ENCODE measurements around the gene MLN. TPM values are rescaled to one million over a fixed set of nuclear protein-coding genes. Genes with fewer than 3 reads are reported as not detected.

MLN gene
- total RNA-seq, 1 experiment from 2014 or later: not detected

GRCh38 chr6:33845031-33845745 is 41.4 kb upstream of the MLN start:
- Histone ChIP-seq H3K4ac (ENCODE audit: low read depth, low read length) (no peak overlapping the region), H3K4me2 (ENCODE audit: insufficient read depth, insufficient read length, low read length) (no peak overlapping the region), H3K9ac (ENCODE audit: extremely low read depth, insufficient read length, low read length) (no peak overlapping the region), H2BK15ac (ENCODE audit: low read depth, low read length) (no peak overlapping the region), H3K23ac (ENCODE audit: insufficient read length, low read depth, low read length) (no peak overlapping the region), H3K27me3 (ENCODE audit: insufficient read depth, low read length) (no peaks in the 10 kb centered on the region), H2AK5ac (ENCODE audit: insufficient read length, low read length) (no peak overlapping the region), H3K79me2 (ENCODE audit: insufficient read depth, low read length) (no peaks in the 10 kb centered on the region), H3K56ac (ENCODE audit: insufficient read length, low read depth, low read length) (no peak overlapping the region), H3K27ac (ENCODE audit: insufficient read length, low read depth, low read length) (no peak overlapping the region), H2BK5ac (ENCODE audit: insufficient read length, low read length) (no peak overlapping the region), H3T11ph (ENCODE audit: low read length) (no peak overlapping the region), H3K14ac (ENCODE audit: insufficient read depth, low read length) (no peak overlapping the region), H4K5ac (ENCODE audit: insufficient read length, low read depth, low read length) (no peak overlapping the region), H3K9me3 (ENCODE audit: control insufficient read depth, low read depth, low read length) (no peaks in the 10 kb centered on the region), H4K91ac (ENCODE audit: insufficient read length, low read depth, low read length) (no peak overlapping the region), H4K8ac (replicated peaks; ENCODE audit: insufficient read length, low read depth, low read length) (no peak overlapping the region), H3K4me1 (ENCODE audit: insufficient read depth, low read length) (no peaks in the 10 kb centered on the region), H4K20me1 (ENCODE audit: control insufficient read depth, insufficient read depth, insufficient read length) (no peaks in the 10 kb centered on the region), H3K79me1 (ENCODE audit: insufficient read depth, low read depth, low read length, poor library complexity, severe bottlenecking) (no peaks in the 10 kb centered on the region), H2BK120ac (ENCODE audit: low read depth, low read length, poor library complexity, severe bottlenecking) (no peak overlapping the region), H3K18ac (ENCODE audit: insufficient read length, low read depth, low read length) (no peak overlapping the region), H2BK12ac (ENCODE audit: insufficient read length, low read depth, low read length) (no peak overlapping the region), H3K23me2 (ENCODE audit: insufficient read length, low read depth, low read length, poor library complexity, severe bottlenecking) (no peaks in the 10 kb centered on the region), H2AFZ (ENCODE audit: low read length) (no peak overlapping the region), H2BK20ac (ENCODE audit: low read depth, low read length, poor library complexity, severe bottlenecking) (no peak overlapping the region)
- H3K36me3 Mint-ChIP-seq (ENCODE audit: insufficient read depth in 1 of 3, low read depth in 3 of 3): no peaks in the 10 kb centered on the region
- DNase-seq: no peak
- peaks cover 15 to 18% of the 10 kb centered on the region in 2 experiments for H3K4me1 Mint-ChIP-seq
- peaks cover 1% of the 10 kb centered on the region; the same call in 1 of the 2 replicates for H3K27me3 Mint-ChIP-seq (ENCODE audit: low read depth)
- WGBS (ENCODE audit: extremely low coverage, insufficient read length, low lambda C conversion rate): no CpG with 5 or more reads among the region's 4 CpGs
- H3K27ac Mint-ChIP-seq: no peak overlapping the region
- no peak for TF ChIP-seq CTCF (conservative IDR thresholded peaks at IDR 0.05)
- no peak overlapping the region for H3K4me3 Mint-ChIP-seq
- no peaks in the 10 kb centered on the region for H3K9me3 Mint-ChIP-seq

Measured in H9 (cell line).